ENCODE data around the gene ETV4. TPM values are rescaled to one million over a fixed set of nuclear protein-coding genes. Genes with fewer than 3 reads are reported as not detected.

Gene ETV4
- total RNA-seq, 1 donor from 2014 or later, result 4.0 TPM

DNA sequence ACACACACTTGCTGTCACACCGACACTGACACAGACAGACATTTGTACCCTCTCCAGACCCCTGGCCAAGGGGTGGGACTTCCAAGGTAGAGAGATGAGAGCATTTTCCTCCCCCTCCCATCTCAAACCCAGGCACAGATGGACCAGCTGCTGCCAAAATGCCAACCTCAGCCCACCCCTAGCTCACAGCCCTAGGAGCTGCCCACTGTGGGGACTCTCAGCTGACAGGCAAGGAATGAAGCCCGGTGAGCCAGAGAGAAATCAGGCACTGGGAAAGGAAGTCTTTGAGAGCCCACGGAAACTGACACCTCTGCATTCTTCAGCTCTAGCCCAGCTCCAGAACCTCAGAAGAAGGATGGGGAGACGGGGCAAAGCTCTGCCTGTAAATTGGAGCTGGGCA lies 2.8 kb downstream of the ETV4 start:
- intact Hi-C loops (cut with DNase I), result no loop called here
- Histone ChIP-seq H3K27ac (no peak overlapping the region), H3K27me3 (peaks cover 11% of the 10 kb centered on the region), H3K4me1 (peaks cover 7% of the 10 kb centered on the region), H3K9me3 (no peaks in the 10 kb centered on the region), H3K4me3 (no peak overlapping the region), H3K36me3 (no peaks in the 10 kb centered on the region)
- DNase-seq (no peak), ATAC-seq (no peak)
- TF ChIP-seq, protein P1, sequence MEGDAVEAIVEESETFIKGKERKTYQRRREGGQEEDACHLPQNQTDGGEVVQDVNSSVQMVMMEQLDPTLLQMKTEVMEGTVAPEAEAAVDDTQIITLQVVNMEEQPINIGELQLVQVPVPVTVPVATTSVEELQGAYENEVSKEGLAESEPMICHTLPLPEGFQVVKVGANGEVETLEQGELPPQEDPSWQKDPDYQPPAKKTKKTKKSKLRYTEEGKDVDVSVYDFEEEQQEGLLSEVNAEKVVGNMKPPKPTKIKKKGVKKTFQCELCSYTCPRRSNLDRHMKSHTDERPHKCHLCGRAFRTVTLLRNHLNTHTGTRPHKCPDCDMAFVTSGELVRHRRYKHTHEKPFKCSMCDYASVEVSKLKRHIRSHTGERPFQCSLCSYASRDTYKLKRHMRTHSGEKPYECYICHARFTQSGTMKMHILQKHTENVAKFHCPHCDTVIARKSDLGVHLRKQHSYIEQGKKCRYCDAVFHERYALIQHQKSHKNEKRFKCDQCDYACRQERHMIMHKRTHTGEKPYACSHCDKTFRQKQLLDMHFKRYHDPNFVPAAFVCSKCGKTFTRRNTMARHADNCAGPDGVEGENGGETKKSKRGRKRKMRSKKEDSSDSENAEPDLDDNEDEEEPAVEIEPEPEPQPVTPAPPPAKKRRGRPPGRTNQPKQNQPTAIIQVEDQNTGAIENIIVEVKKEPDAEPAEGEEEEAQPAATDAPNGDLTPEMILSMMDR (IDR thresholded peaks at IDR 0.05), result no peak

DNA sequence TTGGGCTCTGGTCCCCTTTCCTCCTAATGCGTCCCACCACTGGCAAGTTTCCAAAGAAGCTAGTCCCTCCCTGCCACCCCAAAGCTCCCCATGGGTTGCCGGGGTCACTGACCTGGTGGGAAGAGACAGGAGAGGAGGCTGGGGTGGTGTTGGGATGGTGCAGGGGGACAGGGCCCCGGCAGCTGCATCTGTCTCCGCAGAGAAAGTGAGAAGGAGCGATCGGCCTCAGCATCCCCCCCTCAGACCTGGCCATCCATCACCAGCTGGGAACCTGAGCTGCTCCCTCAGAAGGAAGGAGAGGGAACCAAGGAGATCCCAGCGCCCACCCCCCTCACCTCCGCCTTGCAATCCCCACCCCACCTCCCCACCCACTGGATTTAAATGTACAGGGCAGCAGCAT lies 3.3 kb downstream of the ETV4 start:
- intact Hi-C loops (cut with DNase I), result no loop called here
- Histone ChIP-seq H3K4me1 (peaks cover 7% of the 10 kb centered on the region), H3K27me3 (peaks cover 8% of the 10 kb centered on the region), H3K36me3 (no peaks in the 10 kb centered on the region), H3K9me3 (no peaks in the 10 kb centered on the region), H3K27ac (no peak overlapping the region), H3K4me3 (no peak overlapping the region)
- TF ChIP-seq, protein P1 (IDR thresholded peaks at IDR 0.05), result no peak
- DNase-seq, result no peak
- ATAC-seq, result no peak

DNA sequence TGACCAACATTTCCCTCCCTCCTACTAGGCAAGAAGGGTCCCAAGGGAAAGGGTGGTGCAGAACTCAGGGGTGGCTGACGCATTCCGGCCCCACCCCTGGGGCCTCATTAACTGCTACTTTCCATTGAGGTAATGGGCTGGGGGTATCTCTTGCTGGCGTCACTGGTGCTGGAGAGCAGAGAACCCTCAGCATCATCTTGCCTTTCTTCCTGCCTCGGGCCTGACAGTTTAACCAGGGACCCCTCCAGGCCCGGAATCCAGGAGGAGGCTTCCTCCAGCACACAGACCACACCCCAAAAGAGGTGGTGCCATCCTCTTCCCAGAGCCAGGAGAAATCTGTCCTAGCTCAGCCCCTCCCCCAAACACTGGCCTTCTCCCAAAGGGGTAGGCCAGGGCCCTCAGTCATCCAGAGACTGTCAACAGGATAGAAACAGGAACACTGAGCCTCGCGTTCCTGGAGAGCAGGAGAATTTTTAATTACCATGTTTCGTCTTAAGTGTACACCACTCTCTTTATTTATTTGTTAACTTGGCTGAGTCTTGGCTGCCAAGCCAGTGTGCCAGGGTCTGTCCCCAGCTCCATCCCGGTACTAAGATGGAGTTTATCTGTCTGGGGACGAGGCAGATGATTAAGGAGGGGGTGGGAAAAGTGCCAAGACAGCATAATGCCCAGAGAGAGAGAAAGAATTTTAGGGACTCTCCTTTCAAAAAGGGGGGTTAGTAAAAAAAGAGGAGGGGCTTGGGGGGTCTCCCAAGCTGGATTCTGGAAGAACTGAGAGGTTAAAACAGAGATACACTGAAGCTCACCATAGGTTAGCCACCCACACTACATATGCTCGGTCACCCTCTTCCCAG lies 5.1 kb downstream of the ETV4 start:
- intact Hi-C loops (cut with DNase I), result no loop called here
- no peaks in the 10 kb centered on the region for H3K9me3 ChIP-seq
- H3K27ac ChIP-seq, result no peak overlapping the region
- H3K4me3 ChIP-seq, result no peak overlapping the region
- no peak for DNase-seq
- no peaks in the 10 kb centered on the region for H3K36me3 ChIP-seq
- no peaks in the 10 kb centered on the region for H3K27me3 ChIP-seq
- TF ChIP-seq, protein P1 (IDR thresholded peaks at IDR 0.05), result no peak
- H3K4me1 ChIP-seq, result no peaks in the 10 kb centered on the region
- ATAC-seq, result no peak

DNA sequence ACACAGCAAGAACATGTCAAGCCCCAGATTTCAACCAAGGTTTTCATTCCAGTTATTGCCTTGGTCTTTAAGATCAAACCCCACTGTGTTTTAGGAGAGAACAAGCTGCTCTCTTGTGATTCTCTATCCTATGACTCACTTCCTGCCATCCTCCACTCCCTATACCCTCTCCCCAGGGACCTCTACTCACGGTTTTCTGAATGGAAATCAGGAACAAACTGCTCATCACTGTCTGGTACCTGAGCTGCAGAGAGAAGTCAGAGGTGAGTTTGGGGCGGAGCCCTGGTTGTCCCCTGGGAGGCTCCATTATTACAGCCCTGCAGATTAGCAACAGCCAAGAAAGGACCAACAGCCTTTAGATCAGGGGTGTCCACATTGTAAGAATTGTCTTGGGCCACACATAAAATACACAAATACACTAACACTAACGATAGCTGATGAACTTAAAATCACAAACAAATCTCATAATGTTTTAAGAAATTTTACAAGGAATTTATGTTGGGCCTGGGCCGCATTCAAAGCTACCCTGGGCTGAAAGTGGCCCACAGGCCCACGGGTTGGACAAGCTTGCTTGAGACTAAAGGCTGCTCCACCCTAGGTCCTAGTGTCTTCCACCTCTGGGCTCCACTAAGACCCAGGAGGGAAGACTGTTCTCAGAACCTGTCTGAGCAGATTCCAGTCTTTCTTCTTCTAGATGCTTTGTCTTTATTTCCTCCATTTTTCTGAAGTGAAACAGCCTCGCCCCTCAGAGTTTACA lies 9.7 kb downstream of the ETV4 start:
- no peaks in the 10 kb centered on the region for H3K4me1 ChIP-seq
- TF ChIP-seq, protein P1 (IDR thresholded peaks at IDR 0.05), result no peak
- H3K36me3 ChIP-seq, result no peaks in the 10 kb centered on the region
- H3K27me3 ChIP-seq, result no peaks in the 10 kb centered on the region
- DNase-seq, result no peak
- no peak overlapping the region for H3K27ac ChIP-seq
- intact Hi-C loops (cut with DNase I), result no loop called here
- no peak for ATAC-seq
- no peak overlapping the region for H3K4me3 ChIP-seq
- H3K9me3 ChIP-seq, result no peaks in the 10 kb centered on the region

DNA sequence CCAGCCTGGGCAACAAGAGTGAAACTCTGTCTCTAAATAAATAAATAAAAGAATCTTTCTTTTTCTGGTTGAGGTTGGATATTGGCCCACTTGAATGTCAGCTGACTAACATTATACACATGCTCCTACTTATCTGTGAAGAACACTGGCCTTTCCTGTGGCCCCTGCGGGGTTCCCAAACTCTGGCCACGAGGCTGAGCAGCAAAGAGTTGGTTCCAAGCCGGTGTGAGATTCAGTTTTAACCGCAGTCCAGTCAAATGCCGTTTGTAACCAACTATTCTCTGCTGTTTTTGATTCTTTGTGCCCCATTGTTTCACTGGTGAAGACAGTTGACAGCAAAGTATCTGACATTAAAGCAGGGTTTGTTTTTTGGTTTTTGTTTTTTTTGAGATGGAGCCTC lies 11.2 kb downstream of the ETV4 start:
- intact Hi-C loops (cut with DNase I), result no loop called here
- H3K4me3 ChIP-seq, result no peak overlapping the region
- no peaks in the 10 kb centered on the region for H3K36me3 ChIP-seq
- H3K27ac ChIP-seq, result no peak overlapping the region
- ATAC-seq (no peak), DNase-seq (peak; percentile 8)
- H3K27me3 ChIP-seq, result no peaks in the 10 kb centered on the region
- TF ChIP-seq, protein P1 (IDR thresholded peaks at IDR 0.05), result no peak
- peaks cover 8% of the 10 kb centered on the region for H3K4me1 ChIP-seq
- no peaks in the 10 kb centered on the region for H3K9me3 ChIP-seq

All from upper lobe of right lung (tissue), 1 donor.